ENCODE measurements around the gene MRPS27.
"Not testable (repeated sequence)": the region's sequence is repeated elsewhere in the genome, so short reads cannot be mapped to it uniquely, and the experiment has no call there.

MRPS27 gene

DNA sequence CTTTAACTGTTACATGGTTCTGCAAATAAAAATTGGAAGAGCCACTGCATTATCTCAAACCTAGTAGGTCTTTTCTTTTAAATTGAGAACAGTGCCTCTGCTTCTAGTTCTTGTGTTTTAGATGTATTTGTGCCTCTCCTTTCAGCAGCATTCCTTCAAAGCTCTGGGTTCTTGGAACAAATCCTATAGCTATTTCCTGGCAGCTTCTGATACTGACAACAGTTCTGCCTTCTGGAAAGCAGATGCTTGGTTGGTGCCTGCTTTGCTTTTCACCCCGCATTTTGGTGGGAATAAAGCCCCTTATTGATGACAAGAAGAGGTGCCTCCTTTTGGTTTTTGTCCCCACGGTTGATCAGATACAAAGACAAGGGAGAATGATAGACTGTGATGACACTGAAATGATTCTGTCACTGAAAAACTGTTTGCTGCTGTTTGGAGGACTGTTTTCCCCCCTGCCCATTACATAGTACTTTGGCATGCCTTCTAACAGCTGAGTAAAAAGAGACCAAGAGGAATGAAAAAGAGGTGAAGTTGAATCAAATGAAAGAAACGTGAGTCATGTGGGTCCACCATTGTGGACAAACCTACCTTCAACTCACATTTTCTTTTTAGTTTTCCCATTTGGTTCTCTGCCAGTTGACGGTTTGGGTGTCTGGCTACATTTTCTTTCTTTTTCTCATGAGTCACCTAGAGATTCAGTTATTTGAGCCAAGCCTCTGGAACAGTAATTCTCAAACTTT is 5.7 kb upstream of the MRPS27 start:
- no peak for DNase-seq (ENCODE audit: low read depth in 2 of 2)

DNA sequence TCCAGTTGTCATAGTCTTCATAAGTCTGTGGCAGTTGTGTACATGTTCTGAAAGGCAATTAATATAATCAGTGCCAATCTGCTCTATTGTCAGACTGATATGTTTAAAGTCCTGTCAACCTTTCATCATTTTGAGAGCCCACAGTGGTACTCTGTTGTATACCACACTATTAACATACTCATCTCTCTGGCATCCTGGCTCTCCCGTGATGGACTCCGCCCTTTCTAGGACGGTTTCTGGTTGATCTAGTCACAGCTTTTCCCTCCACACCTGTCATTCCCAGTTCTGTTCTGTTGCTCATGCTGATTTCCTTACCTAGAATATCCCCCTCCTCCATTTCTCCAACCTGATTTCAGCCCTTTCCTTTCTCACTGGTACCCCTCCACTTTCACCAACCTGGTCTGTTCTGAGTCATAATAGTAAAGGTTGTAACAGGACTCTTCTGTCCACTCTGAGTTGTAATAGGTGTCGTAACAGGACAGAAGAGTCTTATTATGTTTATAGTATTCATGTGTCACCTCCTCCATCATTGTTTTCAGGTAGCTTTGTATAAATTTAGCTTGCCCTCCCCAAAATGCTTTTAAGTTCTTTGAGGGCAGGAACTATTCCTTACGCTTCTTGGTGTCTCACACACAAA is 4.3 kb upstream of the MRPS27 start:
- DNase-seq (ENCODE audit: low read depth in 2 of 2) = no peak

DNA sequence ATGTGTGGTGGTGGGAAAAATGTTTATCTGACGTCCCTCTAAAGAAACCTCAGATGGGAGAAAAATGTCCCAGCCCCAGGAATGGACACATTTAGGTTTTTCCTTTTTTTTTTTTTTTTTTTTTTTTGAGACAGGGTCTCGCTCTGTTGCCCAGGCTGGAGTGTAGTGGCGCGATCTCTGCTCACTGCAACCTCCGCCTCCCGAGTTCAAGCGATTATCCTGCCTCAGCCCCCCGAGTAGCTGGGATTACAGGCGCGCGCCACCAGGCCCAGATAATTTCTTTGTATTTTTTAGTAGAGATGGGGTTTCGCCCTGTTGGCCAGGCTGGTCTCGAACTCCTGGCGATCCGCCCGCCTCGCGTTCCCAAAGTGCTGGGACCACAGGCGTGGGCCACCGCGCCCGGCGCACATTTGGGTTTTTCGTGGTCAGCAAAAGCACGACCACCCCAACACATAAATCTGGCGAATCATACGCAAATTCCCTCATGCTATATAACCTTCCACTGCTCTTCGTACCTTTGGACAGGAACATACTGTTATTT is 535 bp downstream of the MRPS27 start:
- DNase-seq (ENCODE audit: low read depth in 2 of 2) = not testable (repeated sequence)

DNA sequence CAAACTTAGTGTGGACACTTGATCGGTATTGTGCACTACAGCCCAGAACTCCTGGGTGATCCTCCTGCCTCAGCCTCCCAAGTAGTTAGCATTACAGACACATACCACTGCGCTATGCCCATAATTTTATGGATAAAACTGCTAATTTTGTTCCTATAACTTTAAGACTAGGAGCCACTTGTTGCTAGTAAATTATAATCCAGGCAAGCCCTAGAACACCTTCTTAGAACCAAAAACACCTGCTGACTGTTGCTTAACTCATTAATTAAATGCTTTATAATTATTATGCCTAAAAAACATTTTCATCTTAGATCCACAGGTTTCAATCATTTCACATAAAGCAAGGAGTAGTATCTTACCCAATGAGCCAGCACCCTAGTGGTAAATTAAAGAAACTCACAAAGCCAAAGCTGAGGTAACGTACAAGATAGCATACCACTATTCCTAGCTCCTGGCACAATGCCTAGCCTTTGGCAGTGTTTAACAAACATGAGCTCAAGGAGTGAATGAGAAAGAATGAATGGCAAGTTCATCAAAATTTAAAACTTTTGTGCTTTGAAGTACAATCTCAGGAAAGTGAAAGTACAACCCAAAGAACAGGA is 5.4 kb downstream of the MRPS27 start:
- no peak for DNase-seq (ENCODE audit: low read depth in 2 of 2)

DNA sequence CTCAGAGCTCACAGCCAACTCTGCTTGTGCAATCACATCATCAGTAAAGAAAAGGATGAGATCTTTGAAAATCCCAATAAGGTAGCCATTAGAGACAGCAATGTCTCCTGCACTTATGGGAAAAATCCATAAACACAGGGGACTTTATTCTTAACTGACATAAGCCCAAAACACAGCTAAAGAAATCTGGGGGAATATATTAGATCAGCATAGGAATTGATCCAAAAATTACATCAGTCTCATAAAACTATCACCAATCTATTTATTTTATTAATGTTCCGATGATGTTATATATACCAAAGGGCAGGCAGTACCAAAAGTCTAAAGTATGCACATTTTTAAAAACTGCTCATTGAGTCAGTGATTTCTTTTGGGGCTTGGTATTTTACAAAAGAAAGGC is 6.9 kb downstream of the MRPS27 start:
- no peak for DNase-seq (ENCODE audit: low read depth in 2 of 2)

DNA sequence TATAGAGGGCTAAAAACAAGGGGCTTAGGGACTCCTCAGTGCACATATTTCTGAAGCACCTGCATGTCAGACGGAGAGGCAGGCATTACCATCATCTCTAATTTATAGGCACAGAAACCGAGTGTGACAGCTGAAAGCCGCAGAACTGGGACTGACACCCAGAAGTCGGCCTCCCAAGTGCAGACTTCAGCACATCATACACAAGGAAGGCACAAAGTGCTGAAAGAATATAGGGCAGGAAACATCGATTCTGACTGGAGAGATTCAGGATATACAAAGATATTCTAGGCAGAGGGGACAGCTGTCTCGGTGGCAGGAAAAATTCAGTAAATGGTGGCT is 11.2 kb downstream of the MRPS27 start:
- DNase-seq (ENCODE audit: low read depth in 2 of 2) = no peak

DNA sequence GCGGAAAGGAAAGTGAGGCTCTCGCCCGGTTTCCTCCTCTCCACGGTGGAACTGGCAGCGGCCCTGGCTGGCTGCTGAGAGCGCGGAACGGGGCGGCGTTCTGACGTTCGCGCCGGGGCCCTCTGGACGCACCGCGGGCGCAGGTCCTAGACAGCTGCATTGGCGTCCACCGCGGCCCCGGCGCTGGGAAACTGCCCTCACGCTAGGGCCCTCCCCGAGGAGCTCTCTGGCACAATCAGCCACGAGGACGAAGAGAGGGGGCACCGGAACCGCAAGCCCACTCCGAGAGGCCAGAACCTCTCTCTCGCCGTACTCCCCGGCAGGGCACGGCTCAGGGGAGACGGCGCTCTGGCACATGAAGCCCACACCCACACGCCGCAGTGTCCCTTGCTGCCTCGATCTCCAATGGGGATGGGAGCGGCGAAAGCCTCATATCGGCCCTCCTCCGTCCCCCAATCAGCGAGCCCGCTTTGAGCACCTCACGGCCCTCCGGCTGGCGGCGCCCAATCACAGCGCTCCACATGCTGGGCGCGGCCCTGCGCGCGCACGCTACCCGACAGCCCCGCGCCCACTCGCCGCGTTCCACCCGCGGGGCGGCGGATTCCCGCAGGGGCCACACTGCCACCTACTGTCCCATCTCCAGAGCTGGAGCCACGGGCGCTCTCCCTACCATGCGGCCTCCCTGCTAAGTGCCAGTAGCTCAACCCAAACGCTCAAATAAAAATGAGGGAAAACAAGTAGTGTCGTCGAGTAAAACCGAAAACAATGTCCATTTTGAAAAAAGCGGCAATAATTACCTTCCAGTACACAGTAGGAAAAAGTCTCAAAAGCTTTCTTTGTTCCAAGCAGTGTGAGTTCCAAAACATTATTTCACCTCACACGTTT is 11.8 kb downstream of the MRPS27 start:
- DNase-seq (ENCODE audit: low read depth in 2 of 2) = peak; percentile 91 to 92

DNA sequence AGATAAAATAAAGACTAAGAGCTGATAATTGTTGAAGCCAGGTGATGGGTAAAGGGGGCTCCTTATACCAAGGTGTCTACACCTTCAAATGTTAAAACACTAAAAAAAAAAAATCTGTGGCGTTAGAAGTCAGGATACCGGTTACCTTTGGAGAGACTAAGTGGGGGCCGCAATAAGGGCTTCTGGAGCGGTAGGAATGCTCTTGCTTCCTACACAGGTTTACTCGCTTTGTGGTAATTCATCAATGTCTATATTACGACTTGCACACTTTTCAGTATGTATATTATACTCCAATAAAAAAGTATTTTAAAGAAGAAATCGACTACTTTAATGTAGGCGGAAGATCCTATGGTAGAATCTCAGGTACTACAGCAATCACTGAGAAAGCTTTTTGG is 12.5 kb downstream of the MRPS27 start:
- no peak for DNase-seq (ENCODE audit: low read depth in 2 of 2)

DNA sequence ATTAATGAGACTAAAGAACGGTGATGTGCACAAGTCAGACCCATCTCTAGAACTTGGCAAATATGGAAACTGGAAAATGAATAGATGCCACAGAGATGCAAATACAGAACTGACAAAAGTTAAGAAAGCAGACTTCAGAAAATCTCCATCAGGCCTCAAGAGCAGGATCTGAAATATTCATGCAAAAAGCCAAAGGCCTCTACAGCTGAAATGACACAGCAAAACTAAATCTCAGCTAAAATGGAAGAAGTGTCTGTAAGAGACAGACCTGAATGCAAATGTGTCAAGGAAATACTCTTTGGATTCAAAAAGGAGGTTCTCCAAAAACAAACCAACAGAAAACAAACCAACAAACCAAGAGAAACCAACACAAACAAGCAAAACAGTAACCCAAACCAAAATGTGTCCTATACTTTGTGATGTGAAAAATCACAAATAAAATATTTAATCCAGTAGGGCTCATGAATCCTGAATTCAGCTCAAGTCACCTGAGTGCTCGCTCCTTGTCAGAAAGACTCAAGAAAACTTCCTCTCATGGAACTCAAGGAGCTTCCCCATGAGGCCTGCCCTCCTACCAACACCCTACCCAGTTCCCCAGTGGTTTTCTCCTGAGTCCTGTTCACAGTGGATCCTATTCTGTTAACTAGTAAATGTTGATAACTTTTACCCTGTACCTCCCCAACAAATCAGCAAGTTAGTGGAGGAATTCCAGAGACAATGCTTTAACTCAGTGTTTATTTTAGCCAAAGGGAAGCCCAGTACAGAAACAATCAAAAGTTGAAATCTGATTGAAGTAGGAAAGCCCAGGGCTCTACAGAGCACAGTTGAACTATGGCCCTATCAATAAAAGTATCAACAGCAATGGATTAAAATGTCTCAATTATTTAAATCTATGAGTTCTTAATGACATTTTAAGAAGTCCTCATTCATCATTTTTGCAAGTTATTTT is 14.6 kb downstream of the MRPS27 start:
- DNase-seq (ENCODE audit: low read depth in 2 of 2) = no peak

DNA sequence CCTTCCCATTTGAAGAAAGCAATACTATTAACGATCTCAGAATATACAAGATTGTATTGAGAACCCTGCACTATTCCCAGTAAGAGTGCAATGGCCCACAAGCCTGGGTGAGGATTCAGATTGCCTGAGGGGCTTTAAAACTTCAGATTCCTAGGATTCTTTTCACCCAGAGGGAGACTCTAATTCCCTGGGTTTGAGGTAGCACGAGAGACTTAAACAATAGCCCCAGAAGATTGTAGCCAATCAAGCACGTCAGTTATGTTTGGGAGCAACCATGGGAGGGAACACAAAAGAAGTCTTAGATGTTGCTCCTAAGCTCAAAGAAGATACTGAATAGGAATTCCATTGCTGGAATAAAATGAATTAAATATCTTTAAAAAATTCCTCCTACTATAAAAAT is 17.9 kb downstream of the MRPS27 start:
- no peak for DNase-seq (ENCODE audit: low read depth in 2 of 2)

DNA sequence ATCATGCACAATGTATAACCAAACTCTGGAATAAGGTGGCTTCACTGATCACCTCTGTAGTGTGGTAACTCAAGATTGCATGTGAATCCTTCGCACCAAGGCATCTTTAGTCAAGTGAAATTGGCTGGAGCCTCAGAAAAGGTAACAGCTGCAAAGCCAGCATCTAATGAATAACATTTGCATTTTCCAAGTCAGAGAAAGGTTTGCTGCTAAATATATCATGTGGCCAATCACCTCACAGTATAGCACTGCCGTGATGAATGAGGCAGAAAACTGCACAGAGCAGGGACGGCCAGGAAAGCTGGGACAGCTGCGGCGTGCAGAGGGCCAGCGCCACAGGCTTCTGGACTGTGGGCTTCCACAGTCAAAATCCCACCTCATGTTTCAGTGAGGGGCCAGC is 18.5 kb downstream of the MRPS27 start:
- no peak for DNase-seq (ENCODE audit: low read depth in 2 of 2)

DNA sequence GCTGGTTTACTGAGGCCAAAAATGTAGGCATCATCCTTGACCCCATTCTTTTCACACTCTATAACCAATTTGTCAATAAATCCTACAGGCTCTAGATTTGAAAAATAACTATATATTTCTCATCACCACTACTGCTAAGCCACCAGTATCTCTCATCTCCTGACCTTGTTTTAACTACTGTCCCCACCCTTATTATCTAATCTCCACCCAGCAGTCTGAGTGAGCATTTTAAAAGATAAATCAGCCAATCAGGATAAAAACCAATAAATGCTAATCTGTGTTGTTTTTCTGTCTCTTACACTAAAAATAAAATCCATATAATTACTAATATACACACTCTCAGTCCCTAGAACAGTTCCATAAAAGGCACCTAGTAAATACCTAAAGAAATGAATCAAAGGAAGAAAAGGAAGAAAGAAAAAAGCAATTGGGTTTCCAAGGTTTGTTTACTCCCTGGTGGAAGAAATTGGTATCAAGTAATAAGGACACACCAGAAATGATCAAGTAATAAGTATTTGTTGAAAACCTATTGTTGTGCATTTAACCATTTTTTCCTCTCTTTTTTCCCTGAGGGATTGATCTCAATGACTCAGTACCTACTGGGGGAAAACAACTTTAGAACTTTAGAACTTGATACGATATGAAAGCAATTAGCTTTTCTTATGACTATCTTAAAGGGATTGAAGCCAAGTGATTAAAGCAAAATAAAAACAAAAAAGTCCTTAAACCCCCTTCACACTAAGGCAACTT is 19.3 kb downstream of the MRPS27 start:
- no peak for DNase-seq (ENCODE audit: low read depth in 2 of 2)

DNA sequence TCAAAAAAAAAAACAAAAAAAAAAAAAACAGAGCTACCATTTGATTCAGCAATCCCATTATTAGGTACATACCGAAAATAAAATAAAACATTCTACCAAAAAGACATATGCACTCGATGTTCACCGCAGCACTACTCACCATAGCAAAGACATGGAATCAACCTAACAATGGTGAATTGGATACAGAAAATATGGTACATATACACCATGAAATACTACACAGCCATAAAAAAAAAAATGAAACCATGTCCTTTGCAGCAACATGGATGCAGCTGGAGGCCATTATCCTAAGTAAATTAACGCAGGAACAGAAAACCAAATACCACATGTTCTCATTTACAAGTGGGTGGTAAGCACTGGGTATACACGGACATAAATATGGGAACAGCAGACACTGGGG is 21.3 kb downstream of the MRPS27 start:
- DNase-seq (ENCODE audit: low read depth in 2 of 2) = no peak

DNA sequence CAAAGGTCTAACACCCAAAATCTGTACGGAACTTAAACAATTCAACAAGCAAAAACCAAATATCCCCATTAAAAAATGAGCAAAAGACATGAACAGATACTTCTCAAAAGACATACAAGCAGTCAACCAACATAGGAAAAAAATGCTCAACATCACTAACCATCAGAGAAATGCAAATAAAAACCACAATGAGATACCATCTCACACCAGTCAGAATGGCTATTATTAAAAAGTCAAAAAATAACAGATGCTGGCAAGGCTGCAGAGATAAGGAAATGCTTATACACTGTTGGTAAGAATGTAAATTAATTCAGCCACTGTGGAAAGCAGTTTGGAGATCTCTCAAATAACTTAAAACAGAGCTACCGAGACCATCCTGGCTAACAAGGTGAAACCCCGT is 21.9 kb downstream of the MRPS27 start:
- DNase-seq (ENCODE audit: low read depth in 2 of 2) = not testable (repeated sequence)

DNA sequence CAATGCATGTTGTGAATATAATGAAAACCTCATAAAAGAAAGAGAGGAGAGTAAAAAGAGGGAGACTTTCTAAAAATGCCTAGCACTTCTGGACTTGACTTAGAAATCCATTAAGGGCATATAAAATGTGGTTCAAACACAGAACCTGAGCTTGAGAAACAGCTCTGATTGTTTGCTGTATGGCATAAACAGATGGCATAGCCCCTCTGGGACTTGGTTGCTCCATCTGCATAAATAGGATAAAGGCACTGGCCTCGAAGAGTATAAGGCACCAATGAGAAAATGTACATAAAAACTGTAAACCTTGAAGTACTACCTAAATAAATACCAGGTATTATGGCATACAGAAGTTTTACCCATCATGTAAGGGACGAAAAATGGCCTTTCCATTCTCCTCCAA is 23.8 kb downstream of the MRPS27 start:
- DNase-seq (ENCODE audit: low read depth in 2 of 2) = no peak

DNA sequence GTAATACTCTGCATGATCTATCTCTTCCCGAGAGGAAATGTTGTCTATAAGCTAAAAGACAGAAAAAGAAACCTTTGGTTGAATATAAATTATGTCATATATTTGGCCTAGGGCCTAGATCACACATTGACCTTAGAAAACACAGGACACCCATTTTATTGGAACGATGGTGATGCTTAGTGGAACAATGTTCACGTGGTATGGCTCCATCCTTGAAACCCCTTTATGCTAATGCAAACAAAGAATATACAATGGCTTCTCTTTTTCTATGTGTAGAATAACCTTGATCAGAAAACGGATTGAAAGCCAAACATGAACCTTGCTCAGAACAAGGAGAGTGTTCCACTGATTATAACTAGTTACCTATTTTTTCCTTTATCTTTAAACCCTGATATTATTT is 24.5 kb downstream of the MRPS27 start:
- DNase-seq (ENCODE audit: low read depth in 2 of 2) = no peak

DNA sequence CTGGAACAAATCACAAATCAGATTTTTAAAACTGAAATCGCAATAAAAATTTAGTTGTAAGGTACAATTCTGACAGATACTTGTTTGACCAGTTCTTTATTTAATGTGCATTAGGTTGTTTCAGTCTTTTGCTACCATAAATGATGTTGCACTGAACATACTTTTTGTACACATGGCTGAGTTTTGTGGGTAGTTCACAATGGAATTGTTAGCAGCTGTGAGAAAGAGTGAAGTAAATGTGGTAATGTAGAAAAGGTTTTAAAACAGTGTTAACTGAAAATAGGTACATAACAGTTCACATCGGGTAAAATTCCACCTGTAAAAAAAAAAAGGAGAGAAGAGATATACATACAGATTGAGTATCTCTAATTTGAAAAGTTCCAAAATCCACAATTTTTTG is 25.6 kb downstream of the MRPS27 start:
- DNase-seq (ENCODE audit: low read depth in 2 of 2) = no peak

DNA sequence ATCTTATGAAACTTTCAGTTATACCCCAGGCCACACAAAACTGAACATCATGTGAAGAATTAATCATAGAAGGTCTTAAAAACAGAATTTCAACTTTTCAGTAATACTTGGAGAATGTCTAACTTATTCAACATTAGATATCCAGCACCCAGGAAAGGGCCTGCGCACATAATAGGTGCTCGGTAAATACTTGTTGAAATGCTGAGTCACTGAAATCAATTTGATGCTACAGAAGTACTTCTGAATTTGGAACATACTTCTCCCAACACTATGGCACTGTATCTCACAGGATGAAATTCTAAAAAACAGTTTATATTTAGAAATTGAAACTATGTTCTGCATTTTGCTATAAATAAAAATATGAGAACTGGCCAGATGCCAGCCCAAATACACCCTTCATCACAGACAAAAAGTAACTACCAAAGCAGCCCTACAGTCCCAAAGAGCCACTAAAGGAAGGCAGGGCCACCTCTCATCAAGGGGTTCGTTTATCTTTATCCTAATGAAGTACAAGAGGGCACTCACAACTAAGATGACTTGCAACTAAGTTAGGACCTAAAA is 26.5 kb downstream of the MRPS27 start:
- no peak for DNase-seq (ENCODE audit: low read depth in 2 of 2)

DNA sequence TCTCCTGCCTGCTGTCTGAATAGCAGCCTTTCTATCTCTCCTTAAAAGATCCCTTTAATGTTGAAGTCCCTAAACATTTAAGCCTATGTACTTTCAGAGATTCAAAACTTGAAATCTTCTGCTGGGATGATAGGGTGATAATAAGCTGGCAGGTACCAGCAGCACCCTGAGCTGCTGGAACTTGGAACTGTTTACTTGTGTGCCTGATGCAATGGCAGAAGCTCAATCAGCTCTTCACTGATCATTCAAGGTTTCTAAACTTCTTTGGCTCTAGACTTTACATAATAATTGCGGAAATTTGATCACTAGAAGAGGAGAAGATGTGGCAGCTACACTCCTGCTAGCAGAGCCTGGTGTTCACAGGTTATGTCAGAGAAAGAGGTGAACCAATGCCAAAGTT is 27.6 kb downstream of the MRPS27 start:
- no peak for DNase-seq (ENCODE audit: low read depth in 2 of 2)

DNA sequence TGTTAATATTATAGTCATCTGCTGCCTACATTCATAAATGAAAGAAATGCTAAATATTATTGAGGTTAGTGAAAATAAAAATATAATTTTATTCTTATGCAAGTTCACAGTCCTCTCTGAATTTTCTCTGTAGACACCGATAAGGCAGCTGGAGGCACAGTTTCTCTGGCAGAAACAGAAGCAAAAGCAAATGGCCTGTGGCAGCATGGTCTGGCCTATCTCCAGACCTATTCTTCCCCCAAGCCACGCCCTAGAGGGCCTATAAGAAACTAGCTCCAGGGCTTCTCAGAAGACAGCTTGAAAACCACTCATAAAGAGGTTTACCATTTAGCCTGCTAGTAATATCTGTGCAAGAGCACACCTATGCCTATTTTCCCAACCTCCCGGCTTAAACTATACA is 28.4 kb downstream of the MRPS27 start:
- DNase-seq (ENCODE audit: low read depth in 2 of 2) = no peak
